GM12878 (cell line): Measurements from ENCODE around the gene PRMT5. TPM values are rescaled to one million over a fixed set of nuclear protein-coding genes. Genes with fewer than 3 reads are reported as not detected.

Source experiments
- ATAC-seq: fragments of 200-7000 bp; cut with Tn5 transposase; 3 replicates; pipeline ENCODE4 v1.9.1; 2020; ENCODE audit warnings: mild to moderate bottlenecking, moderate library complexity
- BruUV-seq: library from RNA; stranded (reverse); fragments of 400-500 nt; replicated peaks from 2 replicates; lab custom pipeline; 2021; lab: Mats Ljungman, UMichigan
- CTCF ChIA-PET: fragments of 300-600 bp; sonication (Branson Sonifier 250); formaldehyde crosslinking; extraction: SDS; loops from one replicate; lab custom pipeline; 2021; ENCODE audit warnings: inconsistent platforms; lab: Yijun Ruan, JAX
- POLR2A ChIA-PET: fragments of 350-600 bp; formaldehyde crosslinking; extraction: SDS; loops from one replicate; lab custom pipeline; 2021; ENCODE audit warnings: inconsistent platforms; lab: Charles Lee
- RAD21 ChIA-PET: fragments of 300-600 bp; sonication (Branson Sonifier 250); formaldehyde crosslinking; loops from one replicate; lab custom pipeline; 2023; ENCODE audit warnings: antibody characterized with exemption; ENCODE audit not compliant: unreplicated experiment; lab: Charles Lee
- SMC1A ChIA-PET: fragments of 300-600 bp; sonication (Branson Sonifier 250); formaldehyde crosslinking; loops from one replicate; lab custom pipeline; 2023; ENCODE audit not compliant: unreplicated experiment, uncharacterized antibody; lab: Charles Lee
- DNase-seq: peaks from one replicate; pipeline ENCODE4 v3.0.0-alpha.2; 2011; ENCODE audit warnings: low read depth, low spot score
- FAIRE-seq: peaks from 3 replicates; lab custom pipeline; 2011; peaks lifted over from hg19 to GRCh38; lab: Jason Lieb, UNC
- H2AFZ ChIP-seq: 2 replicates; pipeline ENCODE4 v1.6.0; 2011; ENCODE audit warnings: low read depth, low read length, control low read depth; ENCODE audit not compliant: control insufficient read depth
- H3K27ac ChIP-seq: 2 replicates; pipeline ENCODE4 v1.5.1; 2011; ENCODE audit warnings: control low read depth; ENCODE audit not compliant: control insufficient read depth, insufficient read depth
- H3K27me3 ChIP-seq, 2 experiments: replicated peaks in 1 of 2; 2 replicates each; pipeline versions ENCODE4 v1.6.0 to v1.6.1; 2011; ENCODE audit warnings: low read length in 1 of 2; ENCODE audit not compliant: control insufficient read depth in 2 of 2, insufficient read depth in 2 of 2
- H3K36me3 ChIP-seq, 2 experiments: 2 replicates each; pipeline ENCODE4 v1.5.1; 2011; ENCODE audit warnings: low read length in 1 of 2; ENCODE audit not compliant: control insufficient read depth in 2 of 2, insufficient read depth in 2 of 2
- H3K4me1 ChIP-seq: 2 replicates; pipeline ENCODE4 v1.6.1; 2011; ENCODE audit warnings: mild to moderate bottlenecking, low read length, moderate library complexity, mixed read lengths; ENCODE audit not compliant: control insufficient read depth, insufficient read depth
- H3K4me2 ChIP-seq: 2 replicates; pipeline ENCODE4 v1.6.0; 2011; ENCODE audit warnings: control low read depth; ENCODE audit not compliant: control insufficient read depth, insufficient read depth
- H3K4me3 ChIP-seq: fragments of 200-600 bp; sonication (generic); 2 replicates; pipeline ENCODE4 v1.5.1; 2016
- H3K79me2 ChIP-seq: 2 replicates; pipeline ENCODE4 v1.6.0; 2011; ENCODE audit warnings: low read length; ENCODE audit not compliant: control insufficient read depth, insufficient read depth
- H3K9ac ChIP-seq: 2 replicates; pipeline ENCODE4 v1.8.0; 2011; ENCODE audit warnings: low read length, control low read depth, mixed read lengths; ENCODE audit not compliant: control insufficient read depth, insufficient read depth
- H3K9me3 ChIP-seq: replicated peaks from 3 replicates; pipeline ENCODE4 v1.5.1; 2011; ENCODE audit warnings: mild to moderate bottlenecking, low read length; ENCODE audit not compliant: control insufficient read depth, insufficient read depth
- H4K20me1 ChIP-seq: 2 replicates; pipeline ENCODE4 v1.6.0; 2011; ENCODE audit not compliant: control insufficient read depth, insufficient read depth
- BHLHE40 ChIP-seq, 2 experiments: fragments of 450-650 bp in 1 of 2; IDR thresholded peaks; 2 replicates each; pipeline ENCODE4 v1.6.1; 2011 to 2017; ENCODE audit warnings: low read depth in 2 of 2, borderline replicate concordance in 1 of 2, improper control_type of control experiment in 1 of 2, low read length in 1 of 2, mild to moderate bottlenecking in 1 of 2
- EP300 ChIP-seq, 2 experiments: fragments of 150-350 bp in 1 of 2; IDR thresholded peaks; 2 replicates each; pipeline ENCODE4 v1.6.1; 2011 to 2012; ENCODE audit warnings: low read depth in 2 of 2, low read length in 2 of 2, borderline replicate concordance in 1 of 2, improper control_type of control experiment in 1 of 2, inconsistent platforms in 1 of 2; ENCODE audit not compliant: control insufficient read depth in 1 of 2
- MEF2A ChIP-seq: IDR thresholded peaks from 2 replicates; pipeline ENCODE4 v1.6.1; 2011; ENCODE audit warnings: low read depth, mild to moderate bottlenecking, low read length, moderate library complexity; ENCODE audit not compliant: insufficient read depth
- SIN3A ChIP-seq: IDR thresholded peaks from 2 replicates; pipeline ENCODE4 v1.6.1; 2012; ENCODE audit warnings: low read depth, low read length, improper control_type of control experiment
- TAF1 ChIP-seq: IDR thresholded peaks from 2 replicates; pipeline ENCODE4 v1.6.1; 2011; ENCODE audit warnings: mild to moderate bottlenecking, low read depth, low read length, borderline replicate concordance
- ZSCAN29 ChIP-seq: fragments of 450-650 bp; IDR thresholded peaks from 2 replicates; pipeline ENCODE4 v1.6.1; 2017; ENCODE audit warnings: mild to moderate bottlenecking, moderate library complexity
- WGBS: methylation state at CpG from one replicate; pipeline ENCODE4 v1.1.6; 2016; ENCODE audit warnings: low lambda C conversion rate; ENCODE audit not compliant: insufficient replicate concordance, insufficient coverage; ENCODE audit errors: missing lambda C conversion rate; 5-methylcytosine and 5-hydroxymethylcytosine counted together
- in situ Hi-C: fragments of 300-500 bp; cut with MboI; formaldehyde crosslinking; loops from 9 replicates; pipeline ENCODE4 v1.14.3; 2018; ENCODE audit warnings: mixed read lengths
- intact Hi-C: fragments of 100-400 bp; cut with micrococcal nuclease; formaldehyde crosslinking; loops from one replicate; pipeline ENCODE4 v1.14.2; 2022; ENCODE audit not compliant: unreplicated experiment
- polyA plus RNA-seq, 11 experiments: library from polyadenylated mRNA; depleted of rRNA in 4 of 11; unstranded in 6 of 11; stranded (reverse) in 5 of 11; fragments of >200 nt; fragmentation: Nextera tagmentation in 4 of 11; fragmentation: Illumina TruSeq in 1 of 11; extraction: Ambion mirVana in 4 of 11; extraction: Trizol in 1 of 11; gene quantifications; 1 replicate in 1 of 11; 2 replicates in 10 of 11; pipeline versions ENCODE4 v1.2.1 to v1.2.3, GENCODE V29; 2011 to 2016; ENCODE audit warnings: inconsistent platforms in 2 of 11, missing spikeins in 2 of 11, low read depth in 1 of 11
- total RNA-seq, 4 experiments: library from RNA; depleted of rRNA in 3 of 4; stranded (reverse); fragments of >200 nt in 3 of 4; fragmentation: Illumina TruSeq in 1 of 4; extraction: Trizol in 1 of 4; gene quantifications; 2 replicates each; pipeline versions ENCODE4 v1.2.1 to v1.2.3, GENCODE V29; 2013 to 2021
- TF ChIP-seq, protein P1 (sequence below): fragments of 450-650 bp; IDR thresholded peaks from 2 replicates; pipeline ENCODE4 v1.6.1; 2016; ENCODE audit warnings: mild to moderate bottlenecking
- TF ChIP-seq, protein P2 (sequence below): fragments of 450-650 bp; IDR thresholded peaks from 2 replicates; pipeline ENCODE4 v1.6.1; 2018; ENCODE audit warnings: borderline replicate concordance, mild to moderate bottlenecking; ENCODE audit not compliant: partially characterized antibody
- TF ChIP-seq, protein P3 (sequence below): IDR thresholded peaks from 2 replicates; pipeline ENCODE4 v1.6.1; 2012; ENCODE audit warnings: low read depth, low read length, improper control_type of control experiment
- TF ChIP-seq, protein P4 (sequence below), 3 experiments: IDR thresholded peaks in 2 of 3; conservative IDR thresholded peaks in 1 of 3; 2 replicates each; pipeline ENCODE4 v1.5.1; 2011; ENCODE audit warnings: low read depth in 3 of 3, low read length in 3 of 3, mild to moderate bottlenecking in 3 of 3, control low read depth in 2 of 3, moderate library complexity in 2 of 3, inconsistent platforms in 1 of 3, mixed read lengths in 1 of 3; ENCODE audit not compliant: control insufficient read depth in 2 of 3, insufficient read depth in 1 of 3; ENCODE audit errors: extremely low read depth in 1 of 3

PRMT5 gene
- total and polyA plus RNA-seq, 10 of the 15 experiments (the other 5 are each of a cell fraction or from before 2014, with no cell fraction given): 54.3 to 221 (median 111) TPM

GRCh38 chr14:22976620-22977433 lies 47.7 kb upstream of the PRMT5 start:
- Histone ChIP-seq H2AFZ (no peak overlapping the region), H3K27ac (no peak overlapping the region), H4K20me1 (no peaks in the 10 kb centered on the region), H3K79me2 (no peaks in the 10 kb centered on the region), H3K4me1 (no peaks in the 10 kb centered on the region), H3K36me3 (no peaks in the 10 kb centered on the region), H3K27me3 (peaks cover 1 to 12% of the 10 kb centered on the region in 2 experiments), H3K9ac (no peak overlapping the region), H3K4me3 (no peak overlapping the region), H3K9me3 (no peaks in the 10 kb centered on the region), H3K4me2 (no peak overlapping the region)
- intact Hi-C loops: no loop called here
- FAIRE-seq: no peak
- ChIA-PET CTCF (interaction anchor here (0.9 to 13.2 kb wide), 21 partner anchors 9 to 406 kb away, joined by 3 to 370 read pairs (median 6); partner anchors contain the start of genes ACIN1, AJUBA, CDH24 and DAD1), POLR2A (interaction anchor here (0.6 to 1.6 kb wide), 10 partner anchors 10 to 106 kb away, joined by 3 to 9 read pairs (median 6); partner anchors contain the start of gene HAUS4), SMC1A (interaction anchor here (0.6 to 4.2 kb wide), 15 partner anchors 8 to 407 kb away, joined by 3 to 34 read pairs (median 4); partner anchors contain the start of genes CDH24 and HAUS4), RAD21 (interaction anchor here (0.7 to 8.8 kb wide), 11 partner anchors 9 to 154 kb away, joined by 3 to 110 read pairs (median 5); partner anchors contain the start of genes CDH24, HAUS4 and PRMT5)
- BruUV-seq: no TSS peak
- ATAC-seq: peak; percentile 24; the same call in 1 of the 3 replicates
- no peak for DNase-seq
- in situ Hi-C loops: no loop called here
- WGBS: 51% methylated on average over 6 of the region's 6 CpGs
- TF ChIP-seq, protein P1, sequence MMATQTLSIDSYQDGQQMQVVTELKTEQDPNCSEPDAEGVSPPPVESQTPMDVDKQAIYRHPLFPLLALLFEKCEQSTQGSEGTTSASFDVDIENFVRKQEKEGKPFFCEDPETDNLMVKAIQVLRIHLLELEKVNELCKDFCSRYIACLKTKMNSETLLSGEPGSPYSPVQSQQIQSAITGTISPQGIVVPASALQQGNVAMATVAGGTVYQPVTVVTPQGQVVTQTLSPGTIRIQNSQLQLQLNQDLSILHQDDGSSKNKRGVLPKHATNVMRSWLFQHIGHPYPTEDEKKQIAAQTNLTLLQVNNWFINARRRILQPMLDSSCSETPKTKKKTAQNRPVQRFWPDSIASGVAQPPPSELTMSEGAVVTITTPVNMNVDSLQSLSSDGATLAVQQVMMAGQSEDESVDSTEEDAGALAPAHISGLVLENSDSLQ: no peak
- TF ChIP-seq ZSCAN29 (no peak), EP300 (IDR thresholded peaks at IDR 0.05; ENCODE audit: borderline replicate concordance in 1 of 2, control insufficient read depth in 1 of 2, low read depth in 2 of 2, low read length in 2 of 2) (0 out of 4 replicates have a peak, but pooled peaks of 1 of the 2 experiments have one; percentile 15), SIN3A (no peak), BHLHE40 (IDR thresholded peaks at IDR 0.05; ENCODE audit: borderline replicate concordance in 1 of 2, low read depth in 2 of 2, low read length in 1 of 2) (peak in 1 of 2 experiments; percentile 34; a peak in 1 of 4 replicates), TAF1 (no peak), MEF2A (no peak)
- TF ChIP-seq, protein P2, sequence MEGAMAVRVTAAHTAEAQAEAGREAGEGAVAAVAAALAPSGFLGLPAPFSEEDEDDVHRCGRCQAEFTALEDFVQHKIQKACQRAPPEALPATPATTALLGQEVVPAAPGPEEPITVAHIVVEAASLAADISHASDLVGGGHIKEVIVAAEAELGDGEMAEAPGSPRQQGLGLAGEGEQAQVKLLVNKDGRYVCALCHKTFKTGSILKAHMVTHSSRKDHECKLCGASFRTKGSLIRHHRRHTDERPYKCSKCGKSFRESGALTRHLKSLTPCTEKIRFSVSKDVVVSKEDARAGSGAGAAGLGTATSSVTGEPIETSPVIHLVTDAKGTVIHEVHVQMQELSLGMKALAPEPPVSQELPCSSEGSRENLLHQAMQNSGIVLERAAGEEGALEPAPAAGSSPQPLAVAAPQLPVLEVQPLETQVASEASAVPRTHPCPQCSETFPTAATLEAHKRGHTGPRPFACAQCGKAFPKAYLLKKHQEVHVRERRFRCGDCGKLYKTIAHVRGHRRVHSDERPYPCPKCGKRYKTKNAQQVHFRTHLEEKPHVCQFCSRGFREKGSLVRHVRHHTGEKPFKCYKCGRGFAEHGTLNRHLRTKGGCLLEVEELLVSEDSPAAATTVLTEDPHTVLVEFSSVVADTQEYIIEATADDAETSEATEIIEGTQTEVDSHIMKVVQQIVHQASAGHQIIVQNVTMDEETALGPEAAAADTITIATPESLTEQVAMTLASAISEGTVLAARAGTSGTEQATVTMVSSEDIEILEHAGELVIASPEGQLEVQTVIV: no peak
- TF ChIP-seq, protein P3, sequence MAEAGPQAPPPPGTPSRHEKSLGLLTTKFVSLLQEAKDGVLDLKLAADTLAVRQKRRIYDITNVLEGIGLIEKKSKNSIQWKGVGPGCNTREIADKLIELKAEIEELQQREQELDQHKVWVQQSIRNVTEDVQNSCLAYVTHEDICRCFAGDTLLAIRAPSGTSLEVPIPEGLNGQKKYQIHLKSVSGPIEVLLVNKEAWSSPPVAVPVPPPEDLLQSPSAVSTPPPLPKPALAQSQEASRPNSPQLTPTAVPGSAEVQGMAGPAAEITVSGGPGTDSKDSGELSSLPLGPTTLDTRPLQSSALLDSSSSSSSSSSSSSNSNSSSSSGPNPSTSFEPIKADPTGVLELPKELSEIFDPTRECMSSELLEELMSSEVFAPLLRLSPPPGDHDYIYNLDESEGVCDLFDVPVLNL: no peak
- TF ChIP-seq, protein P4, sequence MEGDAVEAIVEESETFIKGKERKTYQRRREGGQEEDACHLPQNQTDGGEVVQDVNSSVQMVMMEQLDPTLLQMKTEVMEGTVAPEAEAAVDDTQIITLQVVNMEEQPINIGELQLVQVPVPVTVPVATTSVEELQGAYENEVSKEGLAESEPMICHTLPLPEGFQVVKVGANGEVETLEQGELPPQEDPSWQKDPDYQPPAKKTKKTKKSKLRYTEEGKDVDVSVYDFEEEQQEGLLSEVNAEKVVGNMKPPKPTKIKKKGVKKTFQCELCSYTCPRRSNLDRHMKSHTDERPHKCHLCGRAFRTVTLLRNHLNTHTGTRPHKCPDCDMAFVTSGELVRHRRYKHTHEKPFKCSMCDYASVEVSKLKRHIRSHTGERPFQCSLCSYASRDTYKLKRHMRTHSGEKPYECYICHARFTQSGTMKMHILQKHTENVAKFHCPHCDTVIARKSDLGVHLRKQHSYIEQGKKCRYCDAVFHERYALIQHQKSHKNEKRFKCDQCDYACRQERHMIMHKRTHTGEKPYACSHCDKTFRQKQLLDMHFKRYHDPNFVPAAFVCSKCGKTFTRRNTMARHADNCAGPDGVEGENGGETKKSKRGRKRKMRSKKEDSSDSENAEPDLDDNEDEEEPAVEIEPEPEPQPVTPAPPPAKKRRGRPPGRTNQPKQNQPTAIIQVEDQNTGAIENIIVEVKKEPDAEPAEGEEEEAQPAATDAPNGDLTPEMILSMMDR (IDR thresholded peaks at IDR 0.05 in 2 of 3, conservative IDR thresholded peaks at IDR 0.05 in 1 of 3; ENCODE audit: control insufficient read depth in 2 of 3, extremely low read depth in 1 of 3, insufficient read depth in 1 of 3, low read depth in 3 of 3, low read length in 3 of 3): no peak
